ENCODE data around the gene SERPINA6.

GRCh38 chr14:94344389-94344788 lies 21.3 kb upstream of the SERPINA6 start:
- TF ChIP-seq CTCF (IDR thresholded peaks at IDR 0.05; ENCODE audit: insufficient read depth, low read depth, low read length) (no peak), EZH2 (IDR thresholded peaks at IDR 0.05; ENCODE audit: insufficient read depth, low read length) (no peak)

Measured in astrocyte (in vitro differentiated cells and primary cell).